A549 (cell line): ENCODE measurements around the gene STRIP2. TPM values are rescaled to one million over a fixed set of nuclear protein-coding genes. Genes with fewer than 3 reads are reported as not detected.

Experiments
- ATAC-seq, 2 experiments: fragments of 200-7000 bp in 1 of 2; fragments of >200 bp in 1 of 2; cut with Nextera tagmentation in 1 of 2; cut with Tn5 transposase in 1 of 2; 3 replicates each; pipeline versions ENCODE4 v1.8.0 to v1.9.1; 2018 to 2020; ENCODE audit warnings: mild to moderate bottlenecking in 1 of 2, moderate library complexity in 1 of 2
- CTCF ChIA-PET: fragments of 300-600 bp; sonication (Branson Sonifier 250); formaldehyde crosslinking; extraction: SDS; loops from one replicate; lab custom pipeline; 2021; ENCODE audit warnings: antibody characterized with exemption, inconsistent platforms; lab: Yijun Ruan, JAX
- POLR2A ChIA-PET: fragments of 350-600 bp; formaldehyde crosslinking; extraction: SDS; loops from one replicate; lab custom pipeline; 2021; ENCODE audit warnings: antibody characterized with exemption, inconsistent platforms; lab: Yijun Ruan, JAX
- DNase-seq, 2 experiments: peaks; one replicate each; pipeline versions ENCODE4 v3.0.0 to v3.0.0-alpha.2; 2011 to 2016; ENCODE audit warnings: low read depth in 1 of 2, low spot score in 1 of 2
- FAIRE-seq: peaks from 2 replicates; lab custom pipeline; 2011; peaks lifted over from hg19 to GRCh38; lab: Jason Lieb, UNC
- H3K27ac ChIP-seq, 2 experiments: fragments of >200 bp; sonication (Bioruptor Twin); formaldehyde crosslinking; 3 replicates each; pipeline ENCODE4 v1.5.1; 2016 to 2017
- H3K4me1 ChIP-seq: fragments of >200 bp; sonication (Bioruptor Twin); formaldehyde crosslinking; 3 replicates; pipeline ENCODE4 v1.6.1; 2016
- H3K4me2 ChIP-seq: fragments of >200 bp; sonication (Bioruptor Twin); formaldehyde crosslinking; 3 replicates; pipeline ENCODE4 v1.6.1; 2016
- H3K4me3 ChIP-seq: fragments of >200 bp; sonication (Bioruptor Twin); formaldehyde crosslinking; 3 replicates; pipeline ENCODE4 v1.5.1; 2016
- H3K9me3 ChIP-seq: fragments of >200 bp; sonication (Bioruptor Twin); formaldehyde crosslinking; 3 replicates; pipeline ENCODE4 v1.6.1; 2016
- CBX8 ChIP-seq: fragments of 200-600 bp; sonication (generic); IDR thresholded peaks from 2 replicates; pipeline ENCODE4 v1.6.1; 2016
- CEBPB ChIP-seq, 2 experiments: fragments of >200 bp in 1 of 2; sonication (Bioruptor Twin) in 1 of 2; formaldehyde crosslinking in 1 of 2; IDR thresholded peaks; 2 replicates each; pipeline ENCODE4 v1.6.1; 2012 to 2016
- CHD2 ChIP-seq: fragments of 150-350 bp; IDR thresholded peaks from 2 replicates; pipeline ENCODE4 v1.6.1; 2014; ENCODE audit warnings: low read length; ENCODE audit not compliant: partially characterized antibody
- EHMT2 ChIP-seq: fragments of 200-600 bp; sonication (generic); IDR thresholded peaks from 2 replicates; pipeline ENCODE4 v1.6.1; 2016; ENCODE audit warnings: antibody characterized with exemption, low read depth, mild to moderate bottlenecking, moderate library complexity
- ESRRA ChIP-seq: fragments of 150-350 bp; IDR thresholded peaks from 2 replicates; pipeline ENCODE4 v1.6.1; 2014; ENCODE audit warnings: mild to moderate bottlenecking, low read length, borderline replicate concordance
- FOSL2 ChIP-seq, 2 experiments: fragments of 450-650 bp in 1 of 2; fragments of >200 bp in 1 of 2; sonication (Bioruptor Twin) in 1 of 2; formaldehyde crosslinking; IDR thresholded peaks; 2 replicates each; pipeline versions ENCODE4 v1.5.0 to v1.6.1; 2016 to 2020; ENCODE audit warnings: mild to moderate bottlenecking in 1 of 2, moderate library complexity in 1 of 2
- HDAC2 ChIP-seq: fragments of 200-600 bp; sonication (generic); IDR thresholded peaks from 2 replicates; pipeline ENCODE4 v1.6.1; 2016
- HEYL ChIP-seq: fragments of 250-450 bp; sonication (Bioruptor Pico); IDR thresholded peaks from 2 replicates; pipeline ENCODE4 v1.8.0; 2021; ENCODE audit warnings: mild to moderate bottlenecking, moderate library complexity
- HOXB5 ChIP-seq: fragments of 250-450 bp; sonication (Bioruptor Pico); IDR thresholded peaks from 2 replicates; pipeline ENCODE4 v1.5.0; 2020; ENCODE audit warnings: mild to moderate bottlenecking, moderate library complexity
- KDM1A ChIP-seq: fragments of 200-600 bp; sonication (generic); IDR thresholded peaks from 2 replicates; pipeline ENCODE4 v1.6.1; 2016; ENCODE audit warnings: low read depth, mild to moderate bottlenecking
- NFE2L2 ChIP-seq: fragments of 150-350 bp; conservative IDR thresholded peaks from 2 replicates; pipeline ENCODE4 v1.6.1; 2014; ENCODE audit warnings: low read length
- PHF8 ChIP-seq: fragments of 200-600 bp; sonication (generic); IDR thresholded peaks from 2 replicates; pipeline ENCODE4 v1.6.1; 2016; ENCODE audit warnings: low read depth, mild to moderate bottlenecking, antibody characterized with exemption, moderate library complexity, borderline replicate concordance
- POLR2A ChIP-seq: IDR thresholded peaks from 2 replicates; pipeline ENCODE4 v1.6.1; 2012; ENCODE audit warnings: mild to moderate bottlenecking, low read length
- RARB ChIP-seq: fragments of 250-450 bp; sonication (Bioruptor Pico); IDR thresholded peaks from 2 replicates; pipeline ENCODE4 v1.8.0; 2021; ENCODE audit warnings: mild to moderate bottlenecking, moderate library complexity
- RCOR1 ChIP-seq: fragments of 150-350 bp; IDR thresholded peaks from 2 replicates; pipeline ENCODE4 v1.6.1; 2014; ENCODE audit warnings: antibody characterized with exemption, low read length, low read depth
- RNF2 ChIP-seq: fragments of 200-600 bp; sonication (generic); IDR thresholded peaks from 2 replicates; pipeline ENCODE4 v1.6.1; 2016; ENCODE audit warnings: low read depth, mild to moderate bottlenecking, antibody characterized with exemption, moderate library complexity, borderline replicate concordance
- TFCP2L1 ChIP-seq: fragments of 250-450 bp; sonication (Bioruptor Pico); IDR thresholded peaks from 2 replicates; pipeline ENCODE4 v1.5.0; 2021; ENCODE audit warnings: mild to moderate bottlenecking
- WGBS: methylation state at CpG from one replicate; pipeline ENCODE4 v1.1.6; 2017; ENCODE audit errors: missing lambda C conversion rate; 5-methylcytosine and 5-hydroxymethylcytosine counted together
- polyA plus RNA-seq, 4 experiments: library from polyadenylated mRNA; depleted of rRNA in 3 of 4; stranded (reverse); fragments of >200 nt; fragmentation: RNase III in 1 of 4; extraction: RNeasy Plus Mini Kit Qiagen cat#74134 plus additional on column Dnase treatment in 1 of 4; gene quantifications; 2 replicates in 3 of 4; 3 replicates in 1 of 4; pipeline ENCODE4 v1.2.3, GENCODE V29; 2011 to 2017
- TF ChIP-seq, protein P1 (sequence below): IDR thresholded peaks from 2 replicates; pipeline ENCODE4 v1.6.1; 2012; ENCODE audit warnings: low read depth, borderline replicate concordance
- TF ChIP-seq, protein P2 (sequence below): fragments of 200-600 bp; sonication (generic); IDR thresholded peaks from 2 replicates; pipeline ENCODE4 v1.6.1; 2016; ENCODE audit warnings: antibody characterized with exemption, mild to moderate bottlenecking, moderate library complexity
- TF ChIP-seq, protein P3 (sequence below): fragments of >200 bp; sonication (Bioruptor Twin); formaldehyde crosslinking; IDR thresholded peaks from 2 replicates; pipeline ENCODE4 v1.6.1; 2016
- TF ChIP-seq, protein P4 (sequence below): fragments of >200 bp; sonication (Bioruptor Twin); formaldehyde crosslinking; IDR thresholded peaks from 3 replicates; pipeline ENCODE4 v1.5.1; 2016
- TF ChIP-seq, protein P5 (sequence below): fragments of 150-350 bp; IDR thresholded peaks from 2 replicates; pipeline ENCODE4 v1.6.1; 2014; ENCODE audit warnings: low read depth, mild to moderate bottlenecking, low read length

STRIP2 gene
- polyA plus RNA-seq, 2 of the 4 experiments (the other 2 are of a cell fraction): 4.9 to 7.2 TPM

DNA sequence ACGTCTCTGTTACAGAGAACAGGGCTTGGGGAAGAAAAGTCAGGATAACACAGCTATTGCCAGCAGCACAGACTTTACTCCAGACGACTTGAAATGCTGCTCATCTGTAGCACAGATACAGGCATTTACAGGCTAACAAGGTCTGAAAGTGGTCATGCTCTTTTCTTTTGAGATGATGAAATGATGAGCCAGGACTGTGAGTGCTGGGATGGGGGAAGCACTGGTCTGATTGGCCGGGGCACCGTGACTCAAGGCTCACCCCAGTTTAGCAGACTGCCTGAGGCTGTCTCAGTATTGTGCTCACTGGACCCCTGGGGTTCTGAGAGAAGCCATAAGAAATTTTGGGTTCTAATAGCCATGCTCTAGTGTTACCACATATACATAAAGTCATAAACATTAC, 80.5 kb downstream of the STRIP2 start:
- no peaks in the 10 kb centered on the region for H3K4me1 ChIP-seq
- DNase-seq: no peak
- H3K4me2 ChIP-seq: no peak overlapping the region
- no peaks in the 10 kb centered on the region for H3K9me3 ChIP-seq
- ATAC-seq: peak; percentile 41 to 50; a peak in 3 of 6 replicates
- ChIA-PET POLR2A (no interaction called here), CTCF (interaction anchor here (1.3 kb wide), 1 partner anchor 129 kb away, joined by 5 read pairs; no protein-coding TSS in a partner anchor)
- 51% methylated on average over 4 of the region's 4 CpGs for WGBS
- no peak overlapping the region for H3K4me3 ChIP-seq
- H3K27ac ChIP-seq: no peak overlapping the region
- no peak for FAIRE-seq
- no peak for TF ChIP-seq PHF8
- TF ChIP-seq CBX8: no peak
- TF ChIP-seq HDAC2: no peak
- no peak for TF ChIP-seq HOXB5 (CRISPR knock-in tag)
- TF ChIP-seq CHD2: no peak
- TF ChIP-seq TFCP2L1 (CRISPR knock-in tag): no peak
- TF ChIP-seq, protein P1, sequence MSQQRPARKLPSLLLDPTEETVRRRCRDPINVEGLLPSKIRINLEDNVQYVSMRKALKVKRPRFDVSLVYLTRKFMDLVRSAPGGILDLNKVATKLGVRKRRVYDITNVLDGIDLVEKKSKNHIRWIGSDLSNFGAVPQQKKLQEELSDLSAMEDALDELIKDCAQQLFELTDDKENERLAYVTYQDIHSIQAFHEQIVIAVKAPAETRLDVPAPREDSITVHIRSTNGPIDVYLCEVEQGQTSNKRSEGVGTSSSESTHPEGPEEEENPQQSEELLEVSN: no peak

DNA sequence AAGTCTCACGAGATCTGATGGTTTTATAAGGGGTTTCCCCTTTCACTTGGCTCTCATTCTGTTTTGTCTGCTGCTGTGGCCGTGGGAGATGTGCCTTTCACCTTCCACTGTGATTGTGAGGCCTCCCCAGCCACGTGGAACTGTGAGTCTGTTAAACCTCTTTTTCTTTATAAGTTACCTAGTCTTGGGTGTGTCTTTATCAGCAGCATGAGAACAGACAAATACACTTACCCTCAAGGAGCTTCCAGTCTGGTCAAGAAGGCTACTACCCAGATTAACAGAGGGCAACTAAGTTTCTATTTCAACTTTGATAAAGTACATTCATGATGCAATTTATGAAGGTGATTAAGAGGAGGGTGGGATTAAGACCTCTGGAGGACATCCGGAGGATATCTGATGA, 81.1 kb downstream of the STRIP2 start:
- ATAC-seq (no peak), DNase-seq (no peak), FAIRE-seq (no peak)
- ChIA-PET CTCF (interaction anchor here (0.5 to 1.2 kb wide), 2 partner anchors 50 to 888 kb away, joined by 3 to 4 read pairs; no protein-coding TSS in a partner anchor), POLR2A (no interaction called here)
- H3K4me3 ChIP-seq: no peak overlapping the region
- H3K27ac ChIP-seq: no peak overlapping the region
- no peaks in the 10 kb centered on the region for H3K4me1 ChIP-seq
- H3K4me2 ChIP-seq: no peak overlapping the region
- 54% methylated on average over 4 of the region's 4 CpGs for WGBS
- TF ChIP-seq, protein P2, sequence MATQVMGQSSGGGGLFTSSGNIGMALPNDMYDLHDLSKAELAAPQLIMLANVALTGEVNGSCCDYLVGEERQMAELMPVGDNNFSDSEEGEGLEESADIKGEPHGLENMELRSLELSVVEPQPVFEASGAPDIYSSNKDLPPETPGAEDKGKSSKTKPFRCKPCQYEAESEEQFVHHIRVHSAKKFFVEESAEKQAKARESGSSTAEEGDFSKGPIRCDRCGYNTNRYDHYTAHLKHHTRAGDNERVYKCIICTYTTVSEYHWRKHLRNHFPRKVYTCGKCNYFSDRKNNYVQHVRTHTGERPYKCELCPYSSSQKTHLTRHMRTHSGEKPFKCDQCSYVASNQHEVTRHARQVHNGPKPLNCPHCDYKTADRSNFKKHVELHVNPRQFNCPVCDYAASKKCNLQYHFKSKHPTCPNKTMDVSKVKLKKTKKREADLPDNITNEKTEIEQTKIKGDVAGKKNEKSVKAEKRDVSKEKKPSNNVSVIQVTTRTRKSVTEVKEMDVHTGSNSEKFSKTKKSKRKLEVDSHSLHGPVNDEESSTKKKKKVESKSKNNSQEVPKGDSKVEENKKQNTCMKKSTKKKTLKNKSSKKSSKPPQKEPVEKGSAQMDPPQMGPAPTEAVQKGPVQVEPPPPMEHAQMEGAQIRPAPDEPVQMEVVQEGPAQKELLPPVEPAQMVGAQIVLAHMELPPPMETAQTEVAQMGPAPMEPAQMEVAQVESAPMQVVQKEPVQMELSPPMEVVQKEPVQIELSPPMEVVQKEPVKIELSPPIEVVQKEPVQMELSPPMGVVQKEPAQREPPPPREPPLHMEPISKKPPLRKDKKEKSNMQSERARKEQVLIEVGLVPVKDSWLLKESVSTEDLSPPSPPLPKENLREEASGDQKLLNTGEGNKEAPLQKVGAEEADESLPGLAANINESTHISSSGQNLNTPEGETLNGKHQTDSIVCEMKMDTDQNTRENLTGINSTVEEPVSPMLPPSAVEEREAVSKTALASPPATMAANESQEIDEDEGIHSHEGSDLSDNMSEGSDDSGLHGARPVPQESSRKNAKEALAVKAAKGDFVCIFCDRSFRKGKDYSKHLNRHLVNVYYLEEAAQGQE: no peak
- TF ChIP-seq CHD2: no peak
- TF ChIP-seq HOXB5 (CRISPR knock-in tag): no peak
- no peak for TF ChIP-seq EHMT2
- TF ChIP-seq HEYL (CRISPR knock-in tag): no peak
- TF ChIP-seq, protein P3, sequence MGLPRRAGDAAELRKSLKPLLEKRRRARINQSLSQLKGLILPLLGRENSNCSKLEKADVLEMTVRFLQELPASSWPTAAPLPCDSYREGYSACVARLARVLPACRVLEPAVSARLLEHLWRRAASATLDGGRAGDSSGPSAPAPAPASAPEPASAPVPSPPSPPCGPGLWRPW: no peak
- no peaks in the 10 kb centered on the region for H3K9me3 ChIP-seq

DNA sequence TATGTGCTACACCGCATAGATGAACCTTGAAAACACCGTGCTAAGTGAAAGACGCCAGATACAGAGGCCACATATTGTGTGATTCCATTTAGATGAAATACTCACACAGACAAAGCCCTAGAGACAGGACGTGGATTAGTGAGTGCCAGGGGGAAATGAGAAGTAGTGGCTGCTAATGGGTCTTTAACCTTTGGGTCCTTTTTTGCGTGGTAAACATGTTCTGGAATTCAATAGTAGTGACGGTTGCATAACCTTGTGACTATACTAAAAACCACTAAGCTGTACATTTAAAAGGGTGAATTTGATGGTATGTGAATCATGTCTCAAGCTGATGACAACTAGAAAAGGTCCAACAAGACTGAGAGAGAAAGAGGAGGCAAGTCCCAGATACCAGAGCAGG, 83.7 kb downstream of the STRIP2 start:
- no peak for ATAC-seq
- FAIRE-seq: peak; percentile 28
- WGBS: 83% methylated on average over 6 of the region's 6 CpGs
- Histone ChIP-seq H3K4me2 (no peak overlapping the region), H3K9me3 (no peaks in the 10 kb centered on the region), H3K4me3 (no peak overlapping the region), H3K27ac (no peak overlapping the region), H3K4me1 (no peaks in the 10 kb centered on the region)
- TF ChIP-seq RNF2 (no peak), ESRRA (no peak), RARB (CRISPR knock-in tag) (no peak), KDM1A (no peak)
- CTCF ChIA-PET: interaction anchor here (1.1 to 1.4 kb wide), 2 partner anchors 17 to 146 kb away, joined by 3 to 6 read pairs; no protein-coding TSS in a partner anchor
- POLR2A ChIA-PET: no interaction called here
- no peak for DNase-seq

DNA sequence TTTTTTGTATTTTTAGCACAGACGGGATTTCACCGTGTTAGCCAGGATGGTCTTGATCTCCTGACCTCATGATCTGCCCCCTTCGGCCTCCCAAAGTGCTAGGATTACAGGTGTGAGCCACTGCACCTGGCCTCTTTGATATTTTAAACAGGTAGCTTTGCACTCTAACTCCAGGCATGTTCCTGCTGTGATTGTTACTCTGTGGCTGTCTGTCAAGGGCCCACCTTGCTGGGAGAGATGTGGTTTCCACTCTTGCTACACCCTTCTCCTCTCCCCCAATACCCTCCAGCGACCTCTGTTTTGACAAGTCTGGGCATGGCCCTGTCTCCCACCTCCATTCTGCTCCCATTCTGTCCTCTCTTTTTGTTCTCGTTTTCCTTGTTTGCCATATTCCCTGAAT, 85.2 kb downstream of the STRIP2 start:
- DNase-seq (no peak), ATAC-seq (no peak), FAIRE-seq (no peak)
- Histone ChIP-seq H3K27ac (no peak overlapping the region), H3K4me1 (peaks cover 4% of the 10 kb centered on the region; the same call in 1 of the 3 replicates), H3K4me3 (no peak overlapping the region), H3K9me3 (no peaks in the 10 kb centered on the region), H3K4me2 (no peak overlapping the region)
- CTCF ChIA-PET: interaction anchor here (0.9 to 1.4 kb wide), 2 partner anchors 19 to 152 kb away, joined by 3 to 6 read pairs; no protein-coding TSS in a partner anchor
- WGBS: 36% methylated on average over 5 of the region's 5 CpGs
- POLR2A ChIA-PET: no interaction called here
- TF ChIP-seq, protein P4, sequence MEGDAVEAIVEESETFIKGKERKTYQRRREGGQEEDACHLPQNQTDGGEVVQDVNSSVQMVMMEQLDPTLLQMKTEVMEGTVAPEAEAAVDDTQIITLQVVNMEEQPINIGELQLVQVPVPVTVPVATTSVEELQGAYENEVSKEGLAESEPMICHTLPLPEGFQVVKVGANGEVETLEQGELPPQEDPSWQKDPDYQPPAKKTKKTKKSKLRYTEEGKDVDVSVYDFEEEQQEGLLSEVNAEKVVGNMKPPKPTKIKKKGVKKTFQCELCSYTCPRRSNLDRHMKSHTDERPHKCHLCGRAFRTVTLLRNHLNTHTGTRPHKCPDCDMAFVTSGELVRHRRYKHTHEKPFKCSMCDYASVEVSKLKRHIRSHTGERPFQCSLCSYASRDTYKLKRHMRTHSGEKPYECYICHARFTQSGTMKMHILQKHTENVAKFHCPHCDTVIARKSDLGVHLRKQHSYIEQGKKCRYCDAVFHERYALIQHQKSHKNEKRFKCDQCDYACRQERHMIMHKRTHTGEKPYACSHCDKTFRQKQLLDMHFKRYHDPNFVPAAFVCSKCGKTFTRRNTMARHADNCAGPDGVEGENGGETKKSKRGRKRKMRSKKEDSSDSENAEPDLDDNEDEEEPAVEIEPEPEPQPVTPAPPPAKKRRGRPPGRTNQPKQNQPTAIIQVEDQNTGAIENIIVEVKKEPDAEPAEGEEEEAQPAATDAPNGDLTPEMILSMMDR: no peak
- TF ChIP-seq, protein P5, sequence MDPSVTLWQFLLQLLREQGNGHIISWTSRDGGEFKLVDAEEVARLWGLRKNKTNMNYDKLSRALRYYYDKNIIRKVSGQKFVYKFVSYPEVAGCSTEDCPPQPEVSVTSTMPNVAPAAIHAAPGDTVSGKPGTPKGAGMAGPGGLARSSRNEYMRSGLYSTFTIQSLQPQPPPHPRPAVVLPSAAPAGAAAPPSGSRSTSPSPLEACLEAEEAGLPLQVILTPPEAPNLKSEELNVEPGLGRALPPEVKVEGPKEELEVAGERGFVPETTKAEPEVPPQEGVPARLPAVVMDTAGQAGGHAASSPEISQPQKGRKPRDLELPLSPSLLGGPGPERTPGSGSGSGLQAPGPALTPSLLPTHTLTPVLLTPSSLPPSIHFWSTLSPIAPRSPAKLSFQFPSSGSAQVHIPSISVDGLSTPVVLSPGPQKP: no peak
- TF ChIP-seq, protein P1: no peak
- TF ChIP-seq RCOR1 (no peak), FOSL2 (IDR thresholded peaks at IDR 0.05) (no peak), FOSL2 (CRISPR knock-in tag; IDR thresholded peaks at IDR 0.05) (no peak), CEBPB (IDR thresholded peaks at IDR 0.05) (no peak), POLR2A (no peak), NFE2L2 (no peak)
